ENCODE results near the gene OR2V1. TPM values are rescaled to one million over a fixed set of nuclear protein-coding genes. Genes with fewer than 3 reads are reported as not detected.
"Not testable (repeated sequence)": the region's sequence is repeated elsewhere in the genome, so short reads cannot be mapped to it uniquely, and the experiment has no call there.

Gene OR2V1, protein sequence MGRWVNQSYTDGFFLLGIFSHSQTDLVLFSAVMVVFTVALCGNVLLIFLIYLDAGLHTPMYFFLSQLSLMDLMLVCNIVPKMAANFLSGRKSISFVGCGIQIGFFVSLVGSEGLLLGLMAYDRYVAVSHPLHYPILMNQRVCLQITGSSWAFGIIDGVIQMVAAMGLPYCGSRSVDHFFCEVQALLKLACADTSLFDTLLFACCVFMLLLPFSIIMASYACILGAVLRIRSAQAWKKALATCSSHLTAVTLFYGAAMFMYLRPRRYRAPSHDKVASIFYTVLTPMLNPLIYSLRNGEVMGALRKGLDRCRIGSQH
- total RNA-seq: not detected

GRCh38 chr5:181130832-181131496, at the start of gene OR2V1:
OR2V1 (minus strand) TSS chr5:181131169; CDS start chr5:181125304, 5,865 bp downstream.
- Histone ChIP-seq H3K36me3 (no peaks in the 10 kb centered on the region), H3K27me3 (no peaks in the 10 kb centered on the region), H3K4me1 (no peaks in the 10 kb centered on the region), H3K9me3 (peaks cover 0 to under 1% of the 10 kb centered on the region in 2 donors), H3K4me3 (no peak within 1 kb of the TSS), H3K27ac (no peak within 1 kb of the TSS)
- TF ChIP-seq, protein P1, sequence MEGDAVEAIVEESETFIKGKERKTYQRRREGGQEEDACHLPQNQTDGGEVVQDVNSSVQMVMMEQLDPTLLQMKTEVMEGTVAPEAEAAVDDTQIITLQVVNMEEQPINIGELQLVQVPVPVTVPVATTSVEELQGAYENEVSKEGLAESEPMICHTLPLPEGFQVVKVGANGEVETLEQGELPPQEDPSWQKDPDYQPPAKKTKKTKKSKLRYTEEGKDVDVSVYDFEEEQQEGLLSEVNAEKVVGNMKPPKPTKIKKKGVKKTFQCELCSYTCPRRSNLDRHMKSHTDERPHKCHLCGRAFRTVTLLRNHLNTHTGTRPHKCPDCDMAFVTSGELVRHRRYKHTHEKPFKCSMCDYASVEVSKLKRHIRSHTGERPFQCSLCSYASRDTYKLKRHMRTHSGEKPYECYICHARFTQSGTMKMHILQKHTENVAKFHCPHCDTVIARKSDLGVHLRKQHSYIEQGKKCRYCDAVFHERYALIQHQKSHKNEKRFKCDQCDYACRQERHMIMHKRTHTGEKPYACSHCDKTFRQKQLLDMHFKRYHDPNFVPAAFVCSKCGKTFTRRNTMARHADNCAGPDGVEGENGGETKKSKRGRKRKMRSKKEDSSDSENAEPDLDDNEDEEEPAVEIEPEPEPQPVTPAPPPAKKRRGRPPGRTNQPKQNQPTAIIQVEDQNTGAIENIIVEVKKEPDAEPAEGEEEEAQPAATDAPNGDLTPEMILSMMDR (IDR thresholded peaks at IDR 0.05): no peak
- no peak for DNase-seq (ENCODE audit: low spot score)

GRCh38 chr5:181177559-181177958, 46.6 kb upstream of the OR2V1 start:
- H3K36me3 ChIP-seq; H3K4me3 ChIP-seq; DNase-seq (ENCODE audit: low spot score); H3K27ac ChIP-seq; H3K9me3 ChIP-seq: not testable (repeated sequence)
- peaks cover 0 to 20% of the 10 kb centered on the region in 2 donors for H3K4me1 ChIP-seq
- peaks cover 15 to 19% of the 10 kb centered on the region in 2 donors for H3K27me3 ChIP-seq

- DNase-seq (ENCODE audit: low spot score): no peak
- TF ChIP-seq, protein P1 (IDR thresholded peaks at IDR 0.05): no peak
- Histone ChIP-seq H3K4me1 (peaks cover 0 to 13% of the 10 kb centered on the region in 2 donors), H3K4me3 (no peak overlapping the region), H3K27me3 (peaks cover 17 to 19% of the 10 kb centered on the region in 2 donors), H3K27ac (no peak overlapping the region), H3K9me3 (no peaks in the 10 kb centered on the region), H3K36me3 (no peaks in the 10 kb centered on the region)
Measured at GRCh38 chr5:181176254-181176952, 45.4 kb upstream of the OR2V1 start.

GRCh38 chr5:181173420-181174342, 42.7 kb upstream of the OR2V1 start:
- H3K27me3 ChIP-seq: peaks cover 24 to 35% of the 10 kb centered on the region in 2 donors
- TF ChIP-seq, protein P1 (IDR thresholded peaks at IDR 0.05): no peak
- H3K9me3 ChIP-seq: no peaks in the 10 kb centered on the region
- no peak overlapping the region for H3K27ac ChIP-seq
- H3K4me3 ChIP-seq: no peak overlapping the region
- peaks cover 0 to 20% of the 10 kb centered on the region in 2 donors for H3K4me1 ChIP-seq
- H3K36me3 ChIP-seq: no peaks in the 10 kb centered on the region
- no peak for DNase-seq (ENCODE audit: low spot score)

DNA sequence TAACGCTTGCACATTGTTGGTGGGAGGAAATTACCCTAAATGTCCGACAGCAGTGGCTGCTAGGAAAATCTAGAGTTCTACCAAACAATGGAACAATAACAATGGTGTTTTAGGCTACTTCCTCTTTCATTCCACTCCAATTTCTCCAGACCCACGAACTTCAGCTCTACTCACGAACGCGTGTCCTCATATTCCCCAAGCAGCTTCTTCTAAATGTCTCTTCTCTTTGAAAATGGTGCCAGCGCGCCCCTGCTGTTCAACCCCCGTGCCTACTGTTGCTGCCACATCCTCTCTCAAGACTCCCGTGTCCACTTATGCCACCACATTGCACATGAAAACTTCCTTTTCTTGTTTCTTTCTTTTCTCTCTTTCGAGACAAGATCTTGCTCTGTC, 42.1 kb upstream of the OR2V1 start:
- Histone ChIP-seq H3K27me3 (peaks cover 24 to 36% of the 10 kb centered on the region in 2 donors), H3K9me3 (no peaks in the 10 kb centered on the region), H3K36me3 (no peaks in the 10 kb centered on the region), H3K4me1 (peaks cover 0 to 20% of the 10 kb centered on the region in 2 donors), H3K4me3 (no peak overlapping the region), H3K27ac (no peak overlapping the region)
- DNase-seq (ENCODE audit: low spot score): no peak
- TF ChIP-seq, protein P1 (IDR thresholded peaks at IDR 0.05): peak in 1 of 2 donors; percentile 29
